Measurements from ENCODE around the gene PRAMEF5. TPM values are rescaled to one million over a fixed set of nuclear protein-coding genes. Genes with fewer than 3 reads are reported as not detected.
"Not testable (repeated sequence)": the region's sequence is repeated elsewhere in the genome, so short reads cannot be mapped to it uniquely, and the experiment has no call there.

The PRAMEF5 gene
- total RNA-seq, 2 experiments from 2014 or later = not detected

- H3K9me3 Mint-ChIP-seq (ENCODE audit: low read depth); ATAC-seq; H3K4me3 Mint-ChIP-seq; H3K36me3 Mint-ChIP-seq; DNase-seq; H3K27ac Mint-ChIP-seq; H3K4me1 Mint-ChIP-seq; CTCF ChIA-PET; H3K27me3 Mint-ChIP-seq: not testable (repeated sequence)
These were observed 19.9 kb upstream of the PRAMEF5 start for GRCh38 chr1:13234057-13234456.

- not testable (repeated sequence) for H3K27me3 Mint-ChIP-seq; H3K27ac Mint-ChIP-seq; ATAC-seq; H3K9me3 Mint-ChIP-seq (ENCODE audit: low read depth); H3K36me3 Mint-ChIP-seq; DNase-seq; H3K4me1 Mint-ChIP-seq; H3K4me3 Mint-ChIP-seq
- CTCF ChIA-PET = interaction anchor here (0.6 kb wide), 1 partner anchor 10 kb away, joined by 4 read pairs; no protein-coding TSS in a partner anchor
These were observed 16.4 kb upstream of the PRAMEF5 start for GRCh38 chr1:13237572-13237971.

GRCh38 chr1:13239633-13240032 is 14.4 kb upstream of the PRAMEF5 start:
- ATAC-seq; H3K27me3 Mint-ChIP-seq; CTCF ChIA-PET; H3K4me3 Mint-ChIP-seq; H3K36me3 Mint-ChIP-seq; H3K27ac Mint-ChIP-seq; H3K4me1 Mint-ChIP-seq; DNase-seq; H3K9me3 Mint-ChIP-seq (ENCODE audit: low read depth): not testable (repeated sequence)

- CTCF ChIA-PET; H3K4me1 Mint-ChIP-seq; H3K4me3 Mint-ChIP-seq; H3K27ac Mint-ChIP-seq; H3K27me3 Mint-ChIP-seq; H3K9me3 Mint-ChIP-seq (ENCODE audit: low read depth); H3K36me3 Mint-ChIP-seq; ATAC-seq; DNase-seq: not testable (repeated sequence)
These were observed 10.3 kb upstream of the PRAMEF5 start for GRCh38 chr1:13243536-13244263.

- ATAC-seq; H3K9me3 Mint-ChIP-seq (ENCODE audit: low read depth); H3K27ac Mint-ChIP-seq; DNase-seq; H3K27me3 Mint-ChIP-seq; CTCF ChIA-PET; H3K4me3 Mint-ChIP-seq; H3K4me1 Mint-ChIP-seq; H3K36me3 Mint-ChIP-seq: not testable (repeated sequence)
These were observed 8.0 kb upstream of the PRAMEF5 start for GRCh38 chr1:13245841-13246553.

GRCh38 chr1:13246554-13246871 is 7.5 kb upstream of the PRAMEF5 start:
- not testable (repeated sequence) for H3K9me3 Mint-ChIP-seq (ENCODE audit: low read depth)

GRCh38 chr1:13247122-13247521 is 6.9 kb upstream of the PRAMEF5 start:
- DNase-seq; H3K36me3 Mint-ChIP-seq; ATAC-seq; H3K27ac Mint-ChIP-seq; CTCF ChIA-PET; H3K4me3 Mint-ChIP-seq; H3K4me1 Mint-ChIP-seq; H3K9me3 Mint-ChIP-seq (ENCODE audit: low read depth); H3K27me3 Mint-ChIP-seq: not testable (repeated sequence)

More at GRCh38 chr1:13246554-13246871, 7.5 kb upstream of the PRAMEF5 start:
- ATAC-seq, H3K4me3 Mint-ChIP-seq, H3K36me3 Mint-ChIP-seq, H3K27ac Mint-ChIP-seq, H3K27me3 Mint-ChIP-seq, DNase-seq, H3K4me1 Mint-ChIP-seq, CTCF ChIA-PET: not testable (repeated sequence)

GRCh38 chr1:13265124-13265523 is 11.1 kb downstream of the PRAMEF5 start:
- H3K27me3 Mint-ChIP-seq; CTCF ChIA-PET; H3K4me1 Mint-ChIP-seq; H3K27ac Mint-ChIP-seq; H3K4me3 Mint-ChIP-seq; H3K36me3 Mint-ChIP-seq; ATAC-seq; H3K9me3 Mint-ChIP-seq (ENCODE audit: low read depth); DNase-seq: not testable (repeated sequence)

GRCh38 chr1:13277016-13277415 is 23.0 kb downstream of the PRAMEF5 start:
- H3K4me3 Mint-ChIP-seq; H3K27me3 Mint-ChIP-seq; DNase-seq; ATAC-seq; CTCF ChIA-PET; H3K36me3 Mint-ChIP-seq; H3K4me1 Mint-ChIP-seq; H3K9me3 Mint-ChIP-seq (ENCODE audit: low read depth); H3K27ac Mint-ChIP-seq: not testable (repeated sequence)

GRCh38 chr1:13279617-13280016 is 25.6 kb downstream of the PRAMEF5 start:
- H3K4me3 Mint-ChIP-seq; H3K27ac Mint-ChIP-seq; ATAC-seq; H3K27me3 Mint-ChIP-seq; H3K36me3 Mint-ChIP-seq; CTCF ChIA-PET; DNase-seq; H3K4me1 Mint-ChIP-seq; H3K9me3 Mint-ChIP-seq (ENCODE audit: low read depth): not testable (repeated sequence)

GRCh38 chr1:13285037-13285436 is 31.0 kb downstream of the PRAMEF5 start, which contains the start of gene PRAMEF8:
PRAMEF8 (minus strand) TSS chr1:13285137; CDS start chr1:13284091, 1,046 bp downstream.
- H3K36me3 Mint-ChIP-seq; ATAC-seq; H3K27ac Mint-ChIP-seq; H3K27me3 Mint-ChIP-seq; H3K4me3 Mint-ChIP-seq; DNase-seq; H3K4me1 Mint-ChIP-seq; H3K9me3 Mint-ChIP-seq (ENCODE audit: low read depth); CTCF ChIA-PET: not testable (repeated sequence)

GRCh38 chr1:13289030-13289429 is 35.0 kb downstream of the PRAMEF5 start:
- CTCF ChIA-PET; DNase-seq; ATAC-seq; H3K4me3 Mint-ChIP-seq; H3K27me3 Mint-ChIP-seq; H3K4me1 Mint-ChIP-seq; H3K36me3 Mint-ChIP-seq; H3K9me3 Mint-ChIP-seq (ENCODE audit: low read depth); H3K27ac Mint-ChIP-seq: not testable (repeated sequence)

GRCh38 chr1:13297216-13297931 is 43.4 kb downstream of the PRAMEF5 start:
- H3K27ac Mint-ChIP-seq; H3K9me3 Mint-ChIP-seq (ENCODE audit: low read depth); H3K36me3 Mint-ChIP-seq; ATAC-seq; H3K27me3 Mint-ChIP-seq; DNase-seq; H3K4me1 Mint-ChIP-seq; CTCF ChIA-PET; H3K4me3 Mint-ChIP-seq: not testable (repeated sequence)

GRCh38 chr1:13298699-13299098 is 44.7 kb downstream of the PRAMEF5 start:
- H3K36me3 Mint-ChIP-seq; H3K4me1 Mint-ChIP-seq; H3K27ac Mint-ChIP-seq; CTCF ChIA-PET; DNase-seq; H3K4me3 Mint-ChIP-seq; H3K27me3 Mint-ChIP-seq; H3K9me3 Mint-ChIP-seq (ENCODE audit: low read depth); ATAC-seq: not testable (repeated sequence)
